ENCODE data around the gene WDR31.

WDR31 gene

DNA sequence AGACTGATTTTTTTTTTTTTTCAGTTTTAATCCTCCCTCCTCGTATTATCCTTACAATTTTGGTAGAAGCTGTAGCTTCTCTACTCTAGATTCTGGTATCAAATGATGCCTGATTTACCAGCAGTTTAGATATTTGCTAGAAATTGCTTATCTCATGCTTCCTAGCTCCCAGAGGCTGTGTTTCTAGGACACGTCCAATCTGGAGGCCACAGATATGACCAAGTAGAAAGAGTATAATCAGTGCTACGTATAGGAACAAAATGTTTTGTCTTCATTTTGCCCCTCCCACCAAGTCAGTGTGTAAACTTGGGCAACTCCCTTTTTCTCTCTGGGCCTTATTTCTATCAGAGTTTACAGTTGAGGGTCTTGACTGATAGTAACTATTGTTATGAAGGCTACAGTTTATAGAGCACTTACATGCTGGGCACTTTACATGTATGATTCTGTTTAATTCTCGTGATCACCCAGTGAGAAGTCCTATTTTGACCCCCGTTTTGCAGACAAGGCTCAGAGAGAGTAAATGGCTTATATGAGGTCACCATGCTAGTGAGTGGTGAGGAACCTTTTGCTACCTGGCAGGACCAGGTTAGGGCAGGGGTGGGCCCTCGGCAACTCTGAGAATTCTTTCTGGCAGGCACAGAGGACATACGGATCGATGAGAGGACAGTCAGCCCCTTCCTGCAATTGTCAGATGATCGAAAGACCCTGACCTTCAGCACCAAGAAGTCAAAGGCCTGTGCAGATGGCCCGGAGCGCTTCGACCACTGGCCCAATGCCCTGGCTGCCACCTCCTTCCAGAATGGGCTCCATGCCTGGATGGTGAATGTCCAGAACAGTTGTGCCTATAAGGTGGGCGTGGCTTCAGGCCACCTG lies 29.1 kb upstream of the WDR31 start (continued):
- TF ChIP-seq, protein P1, sequence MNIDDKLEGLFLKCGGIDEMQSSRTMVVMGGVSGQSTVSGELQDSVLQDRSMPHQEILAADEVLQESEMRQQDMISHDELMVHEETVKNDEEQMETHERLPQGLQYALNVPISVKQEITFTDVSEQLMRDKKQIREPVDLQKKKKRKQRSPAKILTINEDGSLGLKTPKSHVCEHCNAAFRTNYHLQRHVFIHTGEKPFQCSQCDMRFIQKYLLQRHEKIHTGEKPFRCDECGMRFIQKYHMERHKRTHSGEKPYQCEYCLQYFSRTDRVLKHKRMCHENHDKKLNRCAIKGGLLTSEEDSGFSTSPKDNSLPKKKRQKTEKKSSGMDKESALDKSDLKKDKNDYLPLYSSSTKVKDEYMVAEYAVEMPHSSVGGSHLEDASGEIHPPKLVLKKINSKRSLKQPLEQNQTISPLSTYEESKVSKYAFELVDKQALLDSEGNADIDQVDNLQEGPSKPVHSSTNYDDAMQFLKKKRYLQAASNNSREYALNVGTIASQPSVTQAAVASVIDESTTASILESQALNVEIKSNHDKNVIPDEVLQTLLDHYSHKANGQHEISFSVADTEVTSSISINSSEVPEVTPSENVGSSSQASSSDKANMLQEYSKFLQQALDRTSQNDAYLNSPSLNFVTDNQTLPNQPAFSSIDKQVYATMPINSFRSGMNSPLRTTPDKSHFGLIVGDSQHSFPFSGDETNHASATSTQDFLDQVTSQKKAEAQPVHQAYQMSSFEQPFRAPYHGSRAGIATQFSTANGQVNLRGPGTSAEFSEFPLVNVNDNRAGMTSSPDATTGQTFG (tag by site-specific recombination; IDR thresholded peaks at IDR 0.05; ENCODE audit: borderline replicate concordance): no peak
- no peak for TF ChIP-seq HOXD13 (CRISPR knock-in tag; IDR thresholded peaks at IDR 0.05; ENCODE audit: borderline replicate concordance)
- TF ChIP-seq ZSCAN4 (tag by site-specific recombination; IDR thresholded peaks at IDR 0.05): no peak
- TF ChIP-seq EGR2 (tag by site-specific recombination; IDR thresholded peaks at IDR 0.05; ENCODE audit: low read depth): no peak
- no peak for TF ChIP-seq ZNF677 (tag by site-specific recombination; IDR thresholded peaks at IDR 0.05)
- no peak for TF ChIP-seq ZFP3 (tag by site-specific recombination; IDR thresholded peaks at IDR 0.05; ENCODE audit: low read depth)
- TF ChIP-seq ZNF248 (tag by site-specific recombination; IDR thresholded peaks at IDR 0.05): no peak
- no peak for TF ChIP-seq ZEB2 (tag by site-specific recombination; IDR thresholded peaks at IDR 0.05)
- TF ChIP-seq, protein P2, sequence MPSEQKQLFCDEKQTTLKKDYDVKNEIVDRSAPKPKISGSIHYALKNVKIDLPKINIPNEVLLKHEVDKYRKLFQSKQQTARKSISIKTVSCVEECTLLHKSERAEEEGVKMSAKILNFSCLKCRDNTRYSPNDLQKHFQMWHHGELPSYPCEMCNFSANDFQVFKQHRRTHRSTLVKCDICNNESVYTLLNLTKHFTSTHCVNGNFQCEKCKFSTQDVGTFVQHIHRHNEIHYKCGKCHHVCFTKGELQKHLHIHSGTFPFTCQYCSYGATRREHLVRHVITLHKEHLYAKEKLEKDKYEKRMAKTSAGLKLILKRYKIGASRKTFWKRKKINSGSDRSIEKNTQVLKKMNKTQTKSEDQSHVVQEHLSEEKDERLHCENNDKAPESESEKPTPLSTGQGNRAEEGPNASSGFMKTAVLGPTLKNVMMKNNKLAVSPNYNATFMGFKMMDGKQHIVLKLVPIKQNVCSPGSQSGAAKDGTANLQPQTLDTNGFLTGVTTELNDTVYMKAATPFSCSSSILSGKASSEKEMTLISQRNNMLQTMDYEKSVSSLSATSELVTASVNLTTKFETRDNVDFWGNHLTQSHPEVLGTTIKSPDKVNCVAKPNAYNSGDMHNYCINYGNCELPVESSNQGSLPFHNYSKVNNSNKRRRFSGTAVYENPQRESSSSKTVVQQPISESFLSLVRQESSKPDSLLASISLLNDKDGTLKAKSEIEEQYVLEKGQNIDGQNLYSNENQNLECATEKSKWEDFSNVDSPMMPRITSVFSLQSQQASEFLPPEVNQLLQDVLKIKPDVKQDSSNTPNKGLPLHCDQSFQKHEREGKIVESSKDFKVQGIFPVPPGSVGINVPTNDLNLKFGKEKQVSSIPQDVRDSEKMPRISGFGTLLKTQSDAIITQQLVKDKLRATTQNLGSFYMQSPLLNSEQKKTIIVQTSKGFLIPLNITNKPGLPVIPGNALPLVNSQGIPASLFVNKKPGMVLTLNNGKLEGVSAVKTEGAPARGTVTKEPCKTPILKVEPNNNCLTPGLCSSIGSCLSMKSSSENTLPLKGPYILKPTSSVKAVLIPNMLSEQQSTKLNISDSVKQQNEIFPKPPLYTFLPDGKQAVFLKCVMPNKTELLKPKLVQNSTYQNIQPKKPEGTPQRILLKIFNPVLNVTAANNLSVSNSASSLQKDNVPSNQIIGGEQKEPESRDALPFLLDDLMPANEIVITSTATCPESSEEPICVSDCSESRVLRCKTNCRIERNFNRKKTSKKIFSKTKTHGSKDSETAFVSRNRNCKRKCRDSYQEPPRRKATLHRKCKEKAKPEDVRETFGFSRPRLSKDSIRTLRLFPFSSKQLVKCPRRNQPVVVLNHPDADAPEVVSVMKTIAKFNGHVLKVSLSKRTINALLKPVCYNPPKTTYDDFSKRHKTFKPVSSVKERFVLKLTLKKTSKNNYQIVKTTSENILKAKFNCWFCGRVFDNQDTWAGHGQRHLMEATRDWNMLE (tag by site-specific recombination; conservative IDR thresholded peaks at IDR 0.05; ENCODE audit: low read depth): no peak
- TF ChIP-seq ZBTB1 (tag by site-specific recombination; IDR thresholded peaks at IDR 0.05): no peak

- Histone ChIP-seq H3K4me1 (ENCODE audit: control insufficient read depth, insufficient read depth, low read length) (no peaks in the 10 kb centered on the region), H3K36me3 (ENCODE audit: control insufficient read depth in 2 of 2, insufficient read depth in 1 of 2, low read length in 2 of 2) (peaks cover 0 to 11% of the 10 kb centered on the region in 2 experiments; a peak in 1 of 3 replicates), H3K9me3 (ENCODE audit: control insufficient read depth, insufficient read depth, low read depth, low read length) (no peaks in the 10 kb centered on the region), H3K4me3 (ENCODE audit: low read depth, low read length) (no peak overlapping the region), H3K27ac (ENCODE audit: extremely low read depth, low read depth, low read length) (no peak overlapping the region)
- CTCF ChIA-PET: interaction anchor here (0.7 kb wide), 1 partner anchor 130 kb away, joined by 4 read pairs; no protein-coding TSS in a partner anchor
- POLR2A ChIA-PET: no interaction called here
- TF ChIP-seq, protein P3, sequence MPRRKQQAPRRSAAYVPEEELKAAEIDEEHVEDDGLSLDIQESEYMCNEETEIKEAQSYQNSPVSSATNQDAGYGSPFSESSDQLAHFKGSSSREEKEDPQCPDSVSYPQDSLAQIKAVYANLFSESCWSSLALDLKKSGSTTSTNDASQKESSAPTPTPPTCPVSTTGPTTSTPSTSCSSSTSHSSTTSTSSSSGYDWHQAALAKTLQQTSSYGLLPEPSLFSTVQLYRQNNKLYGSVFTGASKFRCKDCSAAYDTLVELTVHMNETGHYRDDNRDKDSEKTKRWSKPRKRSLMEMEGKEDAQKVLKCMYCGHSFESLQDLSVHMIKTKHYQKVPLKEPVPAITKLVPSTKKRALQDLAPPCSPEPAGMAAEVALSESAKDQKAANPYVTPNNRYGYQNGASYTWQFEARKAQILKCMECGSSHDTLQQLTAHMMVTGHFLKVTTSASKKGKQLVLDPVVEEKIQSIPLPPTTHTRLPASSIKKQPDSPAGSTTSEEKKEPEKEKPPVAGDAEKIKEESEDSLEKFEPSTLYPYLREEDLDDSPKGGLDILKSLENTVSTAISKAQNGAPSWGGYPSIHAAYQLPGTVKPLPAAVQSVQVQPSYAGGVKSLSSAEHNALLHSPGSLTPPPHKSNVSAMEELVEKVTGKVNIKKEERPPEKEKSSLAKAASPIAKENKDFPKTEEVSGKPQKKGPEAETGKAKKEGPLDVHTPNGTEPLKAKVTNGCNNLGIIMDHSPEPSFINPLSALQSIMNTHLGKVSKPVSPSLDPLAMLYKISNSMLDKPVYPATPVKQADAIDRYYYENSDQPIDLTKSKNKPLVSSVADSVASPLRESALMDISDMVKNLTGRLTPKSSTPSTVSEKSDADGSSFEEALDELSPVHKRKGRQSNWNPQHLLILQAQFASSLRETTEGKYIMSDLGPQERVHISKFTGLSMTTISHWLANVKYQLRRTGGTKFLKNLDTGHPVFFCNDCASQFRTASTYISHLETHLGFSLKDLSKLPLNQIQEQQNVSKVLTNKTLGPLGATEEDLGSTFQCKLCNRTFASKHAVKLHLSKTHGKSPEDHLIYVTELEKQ (tag by site-specific recombination; IDR thresholded peaks at IDR 0.05; ENCODE audit: borderline replicate concordance): no peak
- TF ChIP-seq ZNF664 (tag by site-specific recombination; IDR thresholded peaks at IDR 0.05) (no peak), ZNF416 (tag by site-specific recombination; IDR thresholded peaks at IDR 0.05) (no peak), SP2 (tag by site-specific recombination; IDR thresholded peaks at IDR 0.05) (no peak), ZSCAN16 (tag by site-specific recombination; IDR thresholded peaks at IDR 0.05) (no peak), REPIN1 (tag by site-specific recombination; IDR thresholded peaks at IDR 0.05; ENCODE audit: low read depth) (no peak), ZSCAN4 (tag by site-specific recombination; IDR thresholded peaks at IDR 0.05) (no peak), ZNF48 (tag by site-specific recombination; IDR thresholded peaks at IDR 0.05) (no peak), ZBTB17 (tag by site-specific recombination; IDR thresholded peaks at IDR 0.05) (no peak)
- TF ChIP-seq, protein P4, sequence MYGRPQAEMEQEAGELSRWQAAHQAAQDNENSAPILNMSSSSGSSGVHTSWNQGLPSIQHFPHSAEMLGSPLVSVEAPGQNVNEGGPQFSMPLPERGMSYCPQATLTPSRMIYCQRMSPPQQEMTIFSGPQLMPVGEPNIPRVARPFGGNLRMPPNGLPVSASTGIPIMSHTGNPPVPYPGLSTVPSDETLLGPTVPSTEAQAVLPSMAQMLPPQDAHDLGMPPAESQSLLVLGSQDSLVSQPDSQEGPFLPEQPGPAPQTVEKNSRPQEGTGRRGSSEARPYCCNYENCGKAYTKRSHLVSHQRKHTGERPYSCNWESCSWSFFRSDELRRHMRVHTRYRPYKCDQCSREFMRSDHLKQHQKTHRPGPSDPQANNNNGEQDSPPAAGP (tag by site-specific recombination; IDR thresholded peaks at IDR 0.05): no peak
These were observed 28.4 kb upstream of the WDR31 start for GRCh38 chr9:113368348-113368981.

Data from HEK293 (cell line).